GM12864 (cell line): ENCODE data around the gene ZFYVE19.

Source experiments
- DNase-seq: peaks from one replicate; pipeline ENCODE4 v3.0.0-alpha.2; 2011; ENCODE audit warnings: low read depth
- H3K4me3 ChIP-seq: 2 replicates; pipeline ENCODE4 v1.5.1; 2011; ENCODE audit warnings: mild to moderate bottlenecking, low read depth, low read length, control low read depth
- TF ChIP-seq, protein P1 (sequence below): IDR thresholded peaks from 2 replicates; pipeline ENCODE4 v1.5.1; 2011; ENCODE audit warnings: low read depth, mild to moderate bottlenecking, moderate library complexity, low read length, control low read depth, inconsistent platforms; ENCODE audit errors: missing control alignments

Gene ZFYVE19, protein sequence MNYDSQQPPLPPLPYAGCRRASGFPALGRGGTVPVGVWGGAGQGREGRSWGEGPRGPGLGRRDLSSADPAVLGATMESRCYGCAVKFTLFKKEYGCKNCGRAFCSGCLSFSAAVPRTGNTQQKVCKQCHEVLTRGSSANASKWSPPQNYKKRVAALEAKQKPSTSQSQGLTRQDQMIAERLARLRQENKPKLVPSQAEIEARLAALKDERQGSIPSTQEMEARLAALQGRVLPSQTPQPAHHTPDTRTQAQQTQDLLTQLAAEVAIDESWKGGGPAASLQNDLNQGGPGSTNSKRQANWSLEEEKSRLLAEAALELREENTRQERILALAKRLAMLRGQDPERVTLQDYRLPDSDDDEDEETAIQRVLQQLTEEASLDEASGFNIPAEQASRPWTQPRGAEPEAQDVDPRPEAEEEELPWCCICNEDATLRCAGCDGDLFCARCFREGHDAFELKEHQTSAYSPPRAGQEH

DNA sequence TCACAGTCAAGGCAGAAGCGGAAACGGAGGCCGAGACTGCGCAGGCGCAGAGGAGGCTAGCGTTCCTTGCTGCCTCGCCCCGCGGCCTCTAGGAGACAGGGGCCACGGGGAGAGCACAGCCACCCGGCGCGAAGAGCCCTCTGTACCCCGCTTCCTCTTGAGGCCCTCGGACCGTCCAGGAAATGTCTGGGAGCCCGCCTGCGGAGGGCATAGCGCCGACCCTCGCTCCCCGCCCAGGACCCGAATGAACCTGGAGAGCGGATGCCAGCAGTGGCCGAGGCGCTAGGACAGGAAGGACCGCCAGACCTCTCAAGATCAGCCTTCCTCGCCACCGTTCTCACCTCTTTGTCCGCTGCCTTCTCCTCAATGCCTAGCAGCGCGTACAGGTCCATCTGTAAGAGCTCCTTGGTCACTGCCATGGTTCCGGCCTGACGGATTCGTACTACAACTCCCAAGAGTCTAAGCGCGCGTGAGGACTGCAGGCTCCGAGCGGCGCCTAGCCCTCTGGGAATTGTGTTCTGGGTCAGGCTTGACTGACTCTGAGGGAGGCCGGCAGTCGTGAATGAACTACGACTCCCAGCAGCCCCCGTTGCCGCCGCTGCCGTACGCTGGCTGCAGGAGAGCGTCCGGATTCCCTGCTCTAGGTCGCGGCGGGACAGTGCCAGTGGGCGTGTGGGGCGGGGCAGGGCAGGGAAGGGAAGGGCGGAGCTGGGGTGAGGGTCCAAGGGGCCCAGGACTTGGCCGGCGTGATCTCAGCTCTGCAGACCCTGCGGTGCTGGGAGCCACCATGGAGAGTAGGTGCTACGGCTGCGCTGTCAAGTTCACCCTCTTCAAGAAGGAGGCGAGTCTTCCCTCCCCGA, at the start of gene ZFYVE19, which contains the start of gene DNAJC17:
Gene ZFYVE19 (plus strand): TSS at position 62 of the 860 bp plus-strand sequence. CDS start 501 bp downstream, at position 563.
Gene DNAJC17 (minus strand): TSS at position 446 of the 860 bp plus-strand sequence. CDS start 27 bp downstream, at position 419.
- peak; percentile 96 for DNase-seq
- TF ChIP-seq, protein P1, sequence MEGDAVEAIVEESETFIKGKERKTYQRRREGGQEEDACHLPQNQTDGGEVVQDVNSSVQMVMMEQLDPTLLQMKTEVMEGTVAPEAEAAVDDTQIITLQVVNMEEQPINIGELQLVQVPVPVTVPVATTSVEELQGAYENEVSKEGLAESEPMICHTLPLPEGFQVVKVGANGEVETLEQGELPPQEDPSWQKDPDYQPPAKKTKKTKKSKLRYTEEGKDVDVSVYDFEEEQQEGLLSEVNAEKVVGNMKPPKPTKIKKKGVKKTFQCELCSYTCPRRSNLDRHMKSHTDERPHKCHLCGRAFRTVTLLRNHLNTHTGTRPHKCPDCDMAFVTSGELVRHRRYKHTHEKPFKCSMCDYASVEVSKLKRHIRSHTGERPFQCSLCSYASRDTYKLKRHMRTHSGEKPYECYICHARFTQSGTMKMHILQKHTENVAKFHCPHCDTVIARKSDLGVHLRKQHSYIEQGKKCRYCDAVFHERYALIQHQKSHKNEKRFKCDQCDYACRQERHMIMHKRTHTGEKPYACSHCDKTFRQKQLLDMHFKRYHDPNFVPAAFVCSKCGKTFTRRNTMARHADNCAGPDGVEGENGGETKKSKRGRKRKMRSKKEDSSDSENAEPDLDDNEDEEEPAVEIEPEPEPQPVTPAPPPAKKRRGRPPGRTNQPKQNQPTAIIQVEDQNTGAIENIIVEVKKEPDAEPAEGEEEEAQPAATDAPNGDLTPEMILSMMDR: peak; percentile 24
- H3K4me3 ChIP-seq: peak within 1 kb of the TSS; percentile 95

DNA sequence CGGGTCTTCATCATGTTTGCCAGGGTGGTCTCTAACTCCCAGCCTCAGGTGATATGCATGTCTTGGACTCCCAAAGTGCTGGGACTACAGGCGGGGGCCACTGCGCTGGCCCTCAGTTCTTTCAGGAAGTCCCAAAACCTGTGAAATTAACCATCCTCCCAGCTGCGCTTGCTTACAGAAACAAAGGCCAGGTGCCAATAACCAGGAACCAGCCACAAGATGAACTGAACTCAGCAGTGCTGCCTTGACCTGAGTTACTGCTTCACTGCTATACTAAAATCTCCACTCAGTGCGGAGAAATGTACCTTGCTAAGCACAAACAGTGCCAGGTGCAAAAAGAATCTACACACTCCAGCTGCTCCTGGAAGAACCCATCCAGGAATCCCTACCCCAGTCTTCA, 46.9 kb upstream of the ZFYVE19 start:
- no peak for DNase-seq
- TF ChIP-seq, protein P1: no peak
- H3K4me3 ChIP-seq: no peak overlapping the region

DNA sequence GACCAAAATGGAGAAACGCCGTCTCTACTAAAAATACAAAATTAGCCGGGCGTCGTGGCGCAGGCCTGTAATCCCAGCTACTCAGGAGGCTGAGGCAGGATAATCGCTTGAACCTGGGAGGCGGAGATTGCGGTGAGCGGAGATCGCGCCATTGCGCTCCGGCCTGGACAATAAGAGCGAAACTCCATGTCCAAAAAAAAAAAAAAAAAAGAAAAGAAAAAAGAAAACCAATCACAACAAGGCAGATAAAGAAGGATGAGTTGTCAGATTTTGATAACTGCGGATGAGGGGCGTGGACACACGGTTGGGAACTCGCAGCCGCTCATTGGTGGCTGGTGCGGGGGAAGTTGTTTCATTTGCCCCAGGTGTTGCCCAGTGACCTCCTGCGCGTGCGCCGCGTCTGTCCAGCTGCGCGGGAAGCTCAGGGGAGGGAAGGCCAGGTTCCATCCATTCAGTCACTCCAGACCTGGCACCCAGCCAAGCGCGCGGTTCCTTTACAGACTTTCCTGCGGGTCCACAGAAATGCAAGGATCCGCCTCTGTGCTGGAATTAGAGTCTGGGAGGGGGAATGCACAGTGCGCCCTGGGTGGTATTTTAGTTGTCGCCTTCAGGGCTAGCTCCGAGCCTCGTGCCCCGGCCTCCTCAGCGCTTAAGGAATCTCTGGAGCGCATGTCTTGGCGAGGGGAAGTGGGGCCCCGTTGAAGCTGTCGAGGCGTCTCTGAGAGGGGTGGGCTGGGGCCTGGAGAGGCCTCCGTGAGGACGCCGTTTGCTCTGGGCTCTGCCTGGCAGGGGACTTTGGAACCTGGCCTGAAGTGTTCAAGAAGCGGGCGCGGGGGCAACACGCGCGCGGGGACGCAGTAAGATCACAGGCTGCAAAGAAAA, 43.7 kb upstream of the ZFYVE19 start:
- TF ChIP-seq, protein P1: no peak
- peak overlapping the region; percentile 69 for H3K4me3 ChIP-seq
- no peak for DNase-seq

DNA sequence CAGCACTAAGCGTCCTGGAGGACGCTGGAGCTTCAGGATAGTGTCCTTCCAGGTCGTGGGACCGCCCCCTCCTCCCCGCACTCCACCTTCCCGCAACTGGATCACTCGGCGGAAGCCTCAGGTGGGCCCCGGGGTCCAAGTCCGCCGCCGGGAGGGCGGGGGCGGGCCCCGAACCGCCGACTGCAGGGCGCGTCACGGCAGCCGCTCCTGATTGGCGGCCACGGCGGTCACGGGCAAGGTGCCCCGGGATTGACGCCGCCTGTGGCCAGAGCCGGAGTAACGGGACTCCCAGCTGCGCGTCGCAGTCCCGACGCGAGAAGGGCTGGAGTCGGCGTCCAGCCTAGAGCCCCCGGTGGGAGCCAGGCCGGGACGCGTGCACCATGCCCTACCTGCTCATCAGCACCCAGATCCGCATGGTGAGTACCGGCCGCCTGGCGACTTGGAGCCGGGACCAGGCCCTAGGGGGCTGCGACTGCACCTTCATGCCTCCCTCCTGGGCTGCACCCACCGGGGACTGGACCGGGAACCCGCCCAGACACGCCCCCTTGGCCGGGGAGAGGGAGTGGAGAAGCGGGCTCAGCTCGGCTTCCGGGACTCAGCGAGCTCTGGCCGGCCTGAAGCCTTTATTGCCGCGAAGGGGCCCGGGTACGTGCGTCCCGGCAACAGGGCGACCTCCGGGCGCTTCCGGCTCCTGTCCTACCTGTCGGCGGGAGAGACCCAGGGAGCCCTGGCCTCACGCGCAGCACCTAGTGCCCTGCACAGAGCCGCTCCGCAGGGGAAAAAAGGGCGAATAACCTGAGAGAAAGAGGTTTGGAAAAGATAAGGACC, 42.9 kb upstream of the ZFYVE19 start, which contains the start of gene GCHFR:
Gene GCHFR (plus strand): TSS at position 268 of the 828 bp plus-strand sequence. CDS start 113 bp downstream, at position 381.
- TF ChIP-seq, protein P1: peak; percentile 38
- peak within 1 kb of the TSS; percentile 69 for H3K4me3 ChIP-seq
- no peak for DNase-seq

DNA sequence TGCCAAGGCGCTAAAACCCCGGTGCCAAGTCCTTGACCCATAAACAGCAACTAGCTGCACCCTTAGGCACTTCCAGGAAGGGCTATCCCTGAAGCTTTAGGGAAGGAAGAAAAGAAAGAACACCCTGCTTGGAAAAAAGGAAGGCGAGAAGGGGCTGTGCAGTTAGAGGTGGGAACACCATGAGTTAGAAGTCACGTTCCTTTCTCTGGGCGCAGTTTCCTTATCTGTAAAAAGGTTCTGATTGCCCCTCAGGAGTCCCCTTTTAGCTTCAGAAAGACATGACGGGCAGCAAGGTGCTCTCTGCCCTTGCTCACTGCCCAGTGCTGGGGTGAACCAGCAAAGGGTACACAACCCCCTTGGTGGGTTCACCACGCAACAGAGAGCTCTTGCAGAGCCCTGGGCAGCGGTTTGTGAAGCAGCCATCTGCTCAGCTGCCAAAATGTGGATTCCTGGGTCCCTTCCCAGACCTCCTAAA, 42.2 kb upstream of the ZFYVE19 start:
- TF ChIP-seq, protein P1: no peak
- peak overlapping the region; percentile 69 for H3K4me3 ChIP-seq
- DNase-seq: no peak
